SK-N-MC (cell line): ENCODE measurements around the gene PCNT.

Experiments used
- EZH2 ChIP-seq: fragments of 200-600 bp; sonication (generic); IDR thresholded peaks from one replicate; pipeline ENCODE4 v1.6.1; 2017; ENCODE audit warnings: antibody characterized with exemption
- POLR2AphosphoS5 ChIP-seq: IDR thresholded peaks from 2 replicates; pipeline ENCODE4 v1.6.1; 2012; ENCODE audit warnings: mild to moderate bottlenecking, low read depth, low read length, borderline replicate concordance

DNA sequence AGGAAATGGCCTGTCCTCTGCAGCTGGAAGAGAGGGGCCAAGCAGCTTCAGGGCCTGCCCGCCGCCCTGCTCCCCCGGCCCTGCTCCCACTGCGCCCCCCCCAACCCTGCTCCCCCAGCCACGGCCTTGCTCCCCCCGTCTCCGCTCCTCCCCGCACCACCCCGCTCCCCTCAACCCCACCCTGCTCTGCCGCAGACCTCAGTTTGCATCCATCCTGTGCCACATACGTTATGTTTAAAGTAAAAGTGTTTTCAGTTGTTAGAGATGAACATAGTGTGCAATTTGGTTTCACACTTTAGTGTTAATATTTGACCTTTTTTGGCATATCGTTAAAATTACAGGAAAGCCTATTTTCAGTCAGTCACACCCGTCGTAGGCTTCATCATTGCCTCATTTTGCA is 100.7 kb downstream of the PCNT start:
- TF ChIP-seq EZH2: no peak
- TF ChIP-seq POLR2AphosphoS5: no peak
